GM13976 (cell line): ENCODE measurements around the gene ARL2BP.
A peak's percentile ranks its signal among the peaks of the same experiment; 100 is the strongest.

Experiments used
- DNase-seq: peaks from one replicate; pipeline ENCODE4 v3.0.0; 2012; ENCODE audit warnings: low spot score
- CTCF ChIP-seq: IDR thresholded peaks from 2 replicates; pipeline ENCODE4 v1.5.1; 2012; ENCODE audit warnings: borderline replicate concordance, mild to moderate bottlenecking; ENCODE audit not compliant: insufficient read depth; ENCODE audit errors: extremely low read depth, missing control alignments, control extremely low read depth
- in situ Hi-C: fragments of 300-500 bp; cut with MboI; formaldehyde crosslinking; loops from one replicate; pipeline ENCODE4 v1.12.0; 2022; ENCODE audit warnings: low sequenced_read_pairs, mixed read lengths, inconsistent platforms; ENCODE audit not compliant: unreplicated experiment

ARL2BP gene

GRCh38 chr16:57300387-57301125 lies 55.5 kb downstream of the ARL2BP start:
- peak; percentile 91 for TF ChIP-seq CTCF
- DNase-seq: peak; percentile 94
- in situ Hi-C loops: loop anchor here (5.0 kb wide), 1 partner anchor 117 kb away; no protein-coding TSS in a partner anchor

DNA sequence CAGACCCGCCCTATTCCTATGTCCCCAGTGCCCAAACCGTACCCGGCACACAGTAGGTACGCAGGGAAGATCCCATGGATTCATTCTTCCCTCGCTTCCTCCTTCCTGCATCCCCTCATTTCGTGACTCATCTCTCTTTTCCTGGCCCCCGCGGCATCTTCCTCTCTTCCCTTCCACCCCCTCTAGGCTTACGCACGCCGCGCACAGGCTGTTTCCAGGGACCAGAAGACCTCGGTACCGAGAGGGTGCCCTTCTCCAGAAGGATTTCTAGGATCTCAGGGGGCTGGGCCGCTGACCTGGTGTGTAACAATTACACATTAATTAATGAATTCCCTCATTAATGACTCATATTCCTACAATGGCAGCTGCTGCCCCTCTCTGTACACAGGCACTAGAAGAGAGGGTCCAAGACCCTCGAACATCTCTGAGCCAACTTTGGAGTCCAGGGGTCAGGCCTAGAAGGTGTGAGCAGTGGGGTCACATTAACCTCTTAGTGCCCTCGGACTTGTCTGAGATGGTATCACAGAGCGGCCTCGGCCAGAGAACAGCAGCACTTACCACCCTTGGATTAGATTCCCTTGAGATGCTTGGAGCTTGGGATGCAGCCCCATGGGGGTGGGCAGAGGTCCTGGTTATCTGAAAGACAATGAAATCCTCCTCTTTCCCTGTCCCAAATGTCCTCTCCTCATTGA lies 56.2 kb downstream of the ARL2BP start:
- TF ChIP-seq CTCF: no peak
- in situ Hi-C loops: loop anchor here (5.0 kb wide), 1 partner anchor 116 kb away; no protein-coding TSS in a partner anchor
- DNase-seq: no peak
